Astrocyte of the spinal cord (primary cell): ENCODE results near the gene RAD54L2.
"Not testable (repeated sequence)": the region's sequence is repeated elsewhere in the genome, so short reads cannot be mapped to it uniquely, and the experiment has no call there.

Experiments
- DNase-seq: peaks from one replicate; pipeline ENCODE4 v3.0.0; 2011; ENCODE audit warnings: low read depth, low spot score
- H3K4me3 ChIP-seq: 2 replicates; pipeline ENCODE4 v1.5.1; 2011; ENCODE audit warnings: low read depth, mild to moderate bottlenecking, low read length, moderate library complexity
- CTCF ChIP-seq: IDR thresholded peaks from 2 replicates; pipeline ENCODE4 v1.5.1; 2012; ENCODE audit warnings: low read depth, mild to moderate bottlenecking, low read length, inconsistent platforms
- in situ Hi-C: cut with HindIII; loops from 2 replicates; pipeline ENCODE4 v1.10.0; 2017; ENCODE audit warnings: low sequenced_read_pairs

Gene RAD54L2

DNA sequence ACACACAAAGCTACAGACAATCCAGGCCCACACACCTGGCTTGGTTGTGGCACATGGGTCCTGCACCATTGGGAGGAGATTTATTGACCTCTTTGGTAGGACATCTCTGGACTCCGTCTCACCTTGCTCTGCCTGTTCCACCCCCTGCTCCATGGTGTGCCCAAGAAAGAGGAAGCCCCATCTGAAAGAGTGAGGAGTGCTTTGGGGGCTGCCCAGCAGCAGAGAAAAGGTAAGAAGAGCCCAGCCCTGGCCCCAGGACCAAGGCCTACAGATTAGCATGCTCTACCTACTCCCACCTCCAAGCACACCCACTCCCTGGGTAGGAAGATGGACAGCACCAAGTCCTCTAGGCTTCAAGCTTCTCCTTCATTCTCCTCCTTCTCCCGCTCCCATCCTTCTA lies 35.5 kb upstream of the RAD54L2 start:
- H3K4me3 ChIP-seq: no peak overlapping the region
- TF ChIP-seq CTCF: no peak
- DNase-seq: no peak
- in situ Hi-C loops: no loop called here

DNA sequence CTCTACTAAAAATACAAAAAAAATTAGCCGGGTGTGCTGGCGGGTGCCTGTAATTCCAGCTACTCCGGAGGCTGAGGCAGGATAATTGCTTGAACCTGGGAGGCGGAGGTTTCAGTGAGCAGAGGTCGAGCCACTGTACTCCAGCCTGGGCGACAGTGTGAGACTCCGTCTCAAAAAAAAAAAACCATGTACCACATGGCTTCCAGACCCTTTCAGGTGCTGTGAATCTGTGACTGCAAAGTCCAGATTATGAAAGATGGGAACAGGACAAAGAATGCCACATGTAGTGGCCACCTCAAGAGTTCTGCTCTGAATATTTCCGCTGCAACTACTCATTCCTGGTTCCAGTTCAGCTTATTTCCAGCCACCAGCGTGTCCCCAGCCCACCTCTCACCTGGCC lies 30.3 kb upstream of the RAD54L2 start:
- in situ Hi-C loops: no loop called here
- TF ChIP-seq CTCF: no peak
- no peak for DNase-seq
- H3K4me3 ChIP-seq: no peak overlapping the region

DNA sequence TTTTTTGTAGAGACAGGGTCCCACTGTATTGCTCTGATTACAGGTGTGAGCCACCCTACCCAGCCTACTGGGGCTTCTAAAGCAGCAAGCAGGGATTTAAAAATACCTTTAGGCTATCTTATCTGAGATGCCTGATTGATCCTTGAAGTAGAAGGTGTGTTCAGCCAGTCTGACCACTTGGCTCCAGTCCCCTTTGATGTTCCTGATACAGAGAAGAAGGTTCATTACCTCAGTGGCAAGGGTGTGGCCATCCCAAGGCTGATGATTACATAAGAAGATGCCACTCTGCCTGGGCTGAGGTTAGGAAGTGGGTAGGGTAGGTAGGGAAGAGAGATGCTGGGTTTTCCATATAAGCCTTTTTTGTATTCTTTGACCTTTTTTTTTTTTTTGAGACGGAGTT lies 27.5 kb upstream of the RAD54L2 start:
- no peak overlapping the region for H3K4me3 ChIP-seq
- TF ChIP-seq CTCF: no peak
- in situ Hi-C loops: no loop called here
- no peak for DNase-seq

DNA sequence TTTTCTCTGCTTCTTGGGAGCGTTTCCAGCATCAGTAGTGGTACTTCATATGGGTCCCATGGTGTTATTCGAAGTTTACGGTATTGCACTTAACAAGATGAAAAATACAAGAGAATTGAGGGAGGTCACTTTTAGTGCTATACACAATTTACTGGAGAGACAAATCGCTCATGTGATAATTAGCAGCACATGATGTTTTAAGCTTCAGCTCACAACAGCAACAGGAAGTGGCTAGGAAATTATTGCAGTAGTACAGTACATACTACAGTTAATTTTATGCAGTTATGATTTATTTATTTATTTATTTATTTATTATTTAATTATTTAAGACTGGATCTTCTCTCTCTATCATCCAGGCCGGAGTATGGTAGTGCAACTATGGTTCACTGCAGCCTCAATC lies 24.3 kb upstream of the RAD54L2 start:
- in situ Hi-C loops: no loop called here
- H3K4me3 ChIP-seq: no peak overlapping the region
- no peak for TF ChIP-seq CTCF
- DNase-seq: no peak

DNA sequence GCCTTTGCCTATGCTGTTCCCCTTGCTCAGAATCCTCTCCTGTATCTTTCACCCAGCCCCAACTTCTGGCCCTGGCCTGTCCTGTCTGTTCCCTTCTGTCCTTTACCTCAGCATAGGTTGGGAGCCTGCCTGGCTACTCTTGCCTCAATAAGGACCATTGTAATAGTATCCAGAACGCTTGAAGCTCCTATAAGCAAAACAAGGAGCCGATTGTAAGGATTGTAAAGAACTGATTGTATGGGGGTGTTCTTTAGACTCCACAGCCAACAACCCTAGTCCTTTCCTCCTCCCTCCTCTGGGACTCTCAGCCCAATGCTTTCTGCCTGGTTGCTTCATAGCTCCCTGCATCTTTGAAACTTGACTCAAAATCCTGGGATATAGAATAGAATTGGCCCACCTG lies 18.7 kb upstream of the RAD54L2 start:
- TF ChIP-seq CTCF: no peak
- in situ Hi-C loops: no loop called here
- no peak overlapping the region for H3K4me3 ChIP-seq
- no peak for DNase-seq

GRCh38 chr3:51520906-51521730 lies 17.4 kb upstream of the RAD54L2 start:
- in situ Hi-C loops, DNase-seq: not testable (repeated sequence)

GRCh38 chr3:51522273-51522962 lies 16.1 kb upstream of the RAD54L2 start:
- no peak for TF ChIP-seq CTCF
- DNase-seq: no peak
- in situ Hi-C loops: no loop called here
- H3K4me3 ChIP-seq: no peak overlapping the region

More at GRCh38 chr3:51520906-51521730, 17.4 kb upstream of the RAD54L2 start:
- not testable (repeated sequence) for H3K4me3 ChIP-seq

- H3K4me3 ChIP-seq, DNase-seq, in situ Hi-C loops: not testable (repeated sequence)
These were observed 13.6 kb upstream of the RAD54L2 start for GRCh38 chr3:51524874-51525273.
